Neural progenitor cell (in vitro differentiated cells): ENCODE results near the gene AP2A1.

Source experiments
- CTCF ChIP-seq: fragments of 200-600 bp; sonication (generic); IDR thresholded peaks from 2 replicates; pipeline ENCODE4 v1.5.1; 2017; ENCODE audit warnings: antibody characterized with exemption, mild to moderate bottlenecking
- EZH2phosphoT487 ChIP-seq: fragments of 200-600 bp; sonication (generic); IDR thresholded peaks from 2 replicates; pipeline ENCODE4 v1.6.1; 2017; ENCODE audit warnings: antibody characterized with exemption

GRCh38 chr19:49832556-49832955 is 65.8 kb downstream of the AP2A1 start:
- TF ChIP-seq CTCF (no peak), EZH2phosphoT487 (no peak)
